ENCODE data around the gene PIBF1. TPM values are rescaled to one million over a fixed set of nuclear protein-coding genes. Genes with fewer than 3 reads are reported as not detected.

PIBF1 gene, protein sequence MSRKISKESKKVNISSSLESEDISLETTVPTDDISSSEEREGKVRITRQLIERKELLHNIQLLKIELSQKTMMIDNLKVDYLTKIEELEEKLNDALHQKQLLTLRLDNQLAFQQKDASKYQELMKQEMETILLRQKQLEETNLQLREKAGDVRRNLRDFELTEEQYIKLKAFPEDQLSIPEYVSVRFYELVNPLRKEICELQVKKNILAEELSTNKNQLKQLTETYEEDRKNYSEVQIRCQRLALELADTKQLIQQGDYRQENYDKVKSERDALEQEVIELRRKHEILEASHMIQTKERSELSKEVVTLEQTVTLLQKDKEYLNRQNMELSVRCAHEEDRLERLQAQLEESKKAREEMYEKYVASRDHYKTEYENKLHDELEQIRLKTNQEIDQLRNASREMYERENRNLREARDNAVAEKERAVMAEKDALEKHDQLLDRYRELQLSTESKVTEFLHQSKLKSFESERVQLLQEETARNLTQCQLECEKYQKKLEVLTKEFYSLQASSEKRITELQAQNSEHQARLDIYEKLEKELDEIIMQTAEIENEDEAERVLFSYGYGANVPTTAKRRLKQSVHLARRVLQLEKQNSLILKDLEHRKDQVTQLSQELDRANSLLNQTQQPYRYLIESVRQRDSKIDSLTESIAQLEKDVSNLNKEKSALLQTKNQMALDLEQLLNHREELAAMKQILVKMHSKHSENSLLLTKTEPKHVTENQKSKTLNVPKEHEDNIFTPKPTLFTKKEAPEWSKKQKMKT
- polyA plus RNA-seq (2012; ENCODE audit: insufficient read depth, insufficient read length, low read depth): 14.9 TPM

DNA sequence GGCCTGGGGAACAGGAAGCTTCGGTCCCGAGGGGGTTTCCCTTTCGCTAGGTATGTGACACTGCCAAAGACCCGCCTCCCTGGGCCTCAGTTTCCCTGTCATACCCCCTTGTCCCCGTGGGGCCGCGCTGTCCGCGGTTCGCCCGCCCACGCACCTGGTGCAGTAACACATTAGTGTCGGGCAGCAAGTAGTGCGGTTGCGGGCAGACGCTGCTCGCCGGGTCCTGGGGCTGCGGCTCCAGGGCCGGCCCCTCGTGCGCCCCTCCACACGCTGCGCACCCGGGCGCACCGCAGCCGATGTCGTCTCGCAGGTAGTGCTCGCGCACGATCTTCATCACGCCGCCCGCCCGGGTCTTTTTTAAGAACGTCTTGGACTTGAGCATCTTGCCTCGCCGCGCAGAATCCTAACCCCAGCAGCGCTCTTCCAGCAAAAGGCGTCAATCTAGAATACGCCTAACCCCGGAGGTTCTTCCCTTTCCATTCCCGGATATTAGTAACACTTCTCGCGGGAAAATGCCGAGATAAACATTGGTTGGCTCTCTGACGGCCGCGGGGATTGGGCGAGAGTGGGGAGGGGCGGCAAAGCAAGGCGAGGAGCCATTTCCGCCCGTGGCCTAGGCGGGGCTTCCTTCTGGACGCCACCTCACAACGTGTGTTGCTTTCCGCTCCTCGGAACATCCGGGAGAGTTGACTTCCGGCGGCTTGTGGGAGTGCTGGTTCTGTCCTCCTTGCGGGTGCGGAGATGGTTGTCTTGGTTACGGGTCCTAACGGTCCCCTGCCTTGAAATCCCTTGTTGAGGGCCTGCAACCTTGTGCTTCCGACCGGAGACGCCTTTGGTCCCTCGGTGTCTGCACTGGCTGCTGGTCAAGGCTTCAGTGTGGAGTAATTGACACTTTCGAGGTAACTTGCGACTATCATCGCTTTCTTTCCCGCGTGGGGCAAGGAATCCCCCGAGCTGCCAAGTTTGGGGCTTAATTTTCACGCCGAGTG lies at the start of gene PIBF1, which contains the start of gene DIS3:
Gene PIBF1, plus strand, starts transcription at position 683 of the 989 bp plus-strand sequence. CDS start 1,337 bp downstream, outside the sequence.
Gene DIS3, minus strand, starts transcription at position 450 of the 989 bp plus-strand sequence. Its CDS starts 68 bp downstream, at position 382.
- Histone ChIP-seq H3K36me3 (peaks cover 22% of the 10 kb centered on the region), H3K9me3 (no peaks in the 10 kb centered on the region)

DNA sequence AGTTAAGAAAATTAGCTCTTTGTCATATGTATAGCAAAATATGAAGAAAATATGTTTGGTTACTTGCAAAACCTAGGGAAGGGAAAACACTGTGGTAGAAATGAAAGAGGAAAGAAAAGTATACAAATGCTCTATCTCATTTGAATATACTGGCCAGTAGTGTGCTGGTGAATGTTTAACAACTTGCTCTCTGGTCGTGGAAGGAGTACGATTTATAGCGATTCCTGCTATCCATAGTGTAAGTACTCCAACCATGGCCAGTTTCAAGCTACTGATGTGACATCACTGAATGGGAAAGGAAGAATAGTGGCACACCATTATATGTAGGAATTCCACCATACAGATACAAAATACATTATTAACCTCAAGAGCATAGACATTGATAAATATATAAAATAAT lies 44.9 kb upstream of the PIBF1 start:
- peaks cover 20% of the 10 kb centered on the region for H3K36me3 ChIP-seq
- no peaks in the 10 kb centered on the region for H3K27me3 ChIP-seq
- no peak for DNase-seq
- H3K4me1 ChIP-seq: no peaks in the 10 kb centered on the region
- TF ChIP-seq, protein P1, sequence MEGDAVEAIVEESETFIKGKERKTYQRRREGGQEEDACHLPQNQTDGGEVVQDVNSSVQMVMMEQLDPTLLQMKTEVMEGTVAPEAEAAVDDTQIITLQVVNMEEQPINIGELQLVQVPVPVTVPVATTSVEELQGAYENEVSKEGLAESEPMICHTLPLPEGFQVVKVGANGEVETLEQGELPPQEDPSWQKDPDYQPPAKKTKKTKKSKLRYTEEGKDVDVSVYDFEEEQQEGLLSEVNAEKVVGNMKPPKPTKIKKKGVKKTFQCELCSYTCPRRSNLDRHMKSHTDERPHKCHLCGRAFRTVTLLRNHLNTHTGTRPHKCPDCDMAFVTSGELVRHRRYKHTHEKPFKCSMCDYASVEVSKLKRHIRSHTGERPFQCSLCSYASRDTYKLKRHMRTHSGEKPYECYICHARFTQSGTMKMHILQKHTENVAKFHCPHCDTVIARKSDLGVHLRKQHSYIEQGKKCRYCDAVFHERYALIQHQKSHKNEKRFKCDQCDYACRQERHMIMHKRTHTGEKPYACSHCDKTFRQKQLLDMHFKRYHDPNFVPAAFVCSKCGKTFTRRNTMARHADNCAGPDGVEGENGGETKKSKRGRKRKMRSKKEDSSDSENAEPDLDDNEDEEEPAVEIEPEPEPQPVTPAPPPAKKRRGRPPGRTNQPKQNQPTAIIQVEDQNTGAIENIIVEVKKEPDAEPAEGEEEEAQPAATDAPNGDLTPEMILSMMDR (IDR thresholded peaks at IDR 0.05; ENCODE audit: low read depth, low read length): no peak
- H3K9me3 ChIP-seq: no peaks in the 10 kb centered on the region
- no peak overlapping the region for H3K4me3 ChIP-seq (ENCODE audit: low read depth, low read length)

More for the DNA sequence above, at the start of gene PIBF1, which contains the start of gene DIS3:
- H3K27me3 ChIP-seq: no peaks in the 10 kb centered on the region
- peak within 1 kb of the TSS; percentile 98 for H3K4me3 ChIP-seq (ENCODE audit: low read depth, low read length)
- peak; percentile 99 for DNase-seq
- TF ChIP-seq, protein P1 (IDR thresholded peaks at IDR 0.05; ENCODE audit: low read depth, low read length): no peak
- H3K4me1 ChIP-seq: no peaks in the 10 kb centered on the region

DNA sequence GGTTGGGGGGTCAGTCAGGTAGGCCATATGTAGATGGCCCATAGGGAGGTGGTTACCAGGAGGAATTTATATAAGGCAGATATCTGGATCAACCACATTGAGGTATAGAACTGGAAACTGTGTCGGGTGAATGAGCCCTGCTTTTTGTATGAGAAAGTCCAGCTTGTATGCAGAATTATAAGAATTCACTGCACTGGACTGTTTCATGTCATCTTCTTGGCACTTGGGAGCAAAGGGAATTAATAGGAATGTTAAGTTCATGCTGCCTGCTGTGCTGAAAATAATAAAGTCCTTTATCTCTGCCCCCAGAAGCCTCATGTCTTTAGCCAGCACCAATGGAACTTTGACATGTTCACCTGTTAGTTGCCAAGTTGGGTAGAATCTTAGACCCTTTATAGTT lies 41.9 kb upstream of the PIBF1 start:
- Histone ChIP-seq H3K36me3 (peaks cover 12% of the 10 kb centered on the region), H3K27me3 (no peaks in the 10 kb centered on the region), H3K4me1 (no peaks in the 10 kb centered on the region), H3K9me3 (no peaks in the 10 kb centered on the region), H3K4me3 (ENCODE audit: low read depth, low read length) (no peak overlapping the region)
- no peak for DNase-seq
- TF ChIP-seq, protein P1 (IDR thresholded peaks at IDR 0.05; ENCODE audit: low read depth, low read length): no peak

DNA sequence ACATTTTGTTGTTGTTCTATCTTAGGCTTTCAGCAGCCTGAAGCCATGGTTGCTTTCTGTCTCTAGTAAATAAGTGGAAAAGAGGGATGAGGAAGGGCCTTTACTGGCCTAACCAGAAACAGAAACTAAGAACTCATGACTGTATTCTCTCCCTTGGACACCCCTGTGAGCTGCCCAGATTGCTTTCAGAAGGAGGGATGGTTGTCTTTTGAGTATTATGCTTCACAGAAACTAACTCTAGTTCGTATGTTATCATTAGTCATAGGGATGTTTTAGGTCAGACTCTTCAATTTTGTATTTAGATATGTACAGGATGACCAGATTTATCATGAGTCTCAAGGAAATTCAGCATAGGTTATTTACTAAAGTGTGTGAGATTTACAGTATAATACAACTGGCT lies 36.7 kb upstream of the PIBF1 start:
- Histone ChIP-seq H3K27me3 (no peaks in the 10 kb centered on the region), H3K9me3 (no peaks in the 10 kb centered on the region), H3K36me3 (peaks cover 33% of the 10 kb centered on the region), H3K4me1 (no peaks in the 10 kb centered on the region), H3K4me3 (ENCODE audit: low read depth, low read length) (no peak overlapping the region)
- TF ChIP-seq, protein P1 (IDR thresholded peaks at IDR 0.05; ENCODE audit: low read depth, low read length): no peak
- DNase-seq: no peak

DNA sequence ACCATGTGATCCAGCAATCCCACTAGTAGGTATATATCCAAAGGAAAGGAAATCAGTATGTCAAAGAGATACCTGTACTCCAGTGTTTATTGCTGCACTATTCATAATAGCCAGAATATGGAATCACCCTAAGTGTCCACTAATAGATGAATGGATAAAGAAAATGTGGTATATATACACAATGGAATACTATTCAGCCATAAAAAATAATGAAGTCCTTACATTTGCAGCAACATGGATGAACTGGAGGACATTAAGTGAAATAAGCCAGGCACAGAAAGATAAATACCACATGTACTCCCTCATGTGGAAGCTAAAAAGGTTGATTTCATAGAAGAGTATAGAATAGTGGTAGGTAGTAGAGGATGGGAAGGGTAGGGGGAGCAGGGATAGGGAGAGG lies 30.7 kb upstream of the PIBF1 start:
- Histone ChIP-seq H3K4me1 (no peaks in the 10 kb centered on the region), H3K9me3 (no peaks in the 10 kb centered on the region; the same call in 1 of the 2 replicates), H3K4me3 (ENCODE audit: low read depth, low read length) (no peak overlapping the region), H3K27me3 (no peaks in the 10 kb centered on the region), H3K36me3 (peaks cover 55% of the 10 kb centered on the region)
- no peak for DNase-seq
- TF ChIP-seq, protein P1 (IDR thresholded peaks at IDR 0.05; ENCODE audit: low read depth, low read length): no peak

Measured in BE2C (cell line).